Measurements from ENCODE around the gene CACNA1A.

DNA sequence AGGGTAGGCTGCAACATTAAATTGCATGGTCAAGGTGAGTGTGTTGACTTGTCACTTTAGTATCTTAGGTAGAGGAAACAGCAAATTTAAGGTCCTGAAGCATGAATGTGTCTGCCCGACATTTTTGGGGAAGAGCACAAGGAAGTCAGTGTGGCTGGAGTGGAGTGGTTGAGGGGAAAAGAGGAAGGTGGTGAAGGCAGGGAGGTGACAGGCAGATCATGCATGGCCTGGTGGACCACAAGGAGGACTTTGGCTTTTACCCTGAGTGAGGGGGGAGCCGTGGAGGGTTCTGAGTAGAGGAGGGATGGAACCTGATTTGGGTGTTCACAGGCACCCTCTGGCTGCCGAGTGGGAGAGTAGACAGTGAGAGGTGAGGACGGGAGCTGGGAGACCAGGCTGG lies 188.1 kb downstream of the CACNA1A start:
- TF ChIP-seq, protein P1, sequence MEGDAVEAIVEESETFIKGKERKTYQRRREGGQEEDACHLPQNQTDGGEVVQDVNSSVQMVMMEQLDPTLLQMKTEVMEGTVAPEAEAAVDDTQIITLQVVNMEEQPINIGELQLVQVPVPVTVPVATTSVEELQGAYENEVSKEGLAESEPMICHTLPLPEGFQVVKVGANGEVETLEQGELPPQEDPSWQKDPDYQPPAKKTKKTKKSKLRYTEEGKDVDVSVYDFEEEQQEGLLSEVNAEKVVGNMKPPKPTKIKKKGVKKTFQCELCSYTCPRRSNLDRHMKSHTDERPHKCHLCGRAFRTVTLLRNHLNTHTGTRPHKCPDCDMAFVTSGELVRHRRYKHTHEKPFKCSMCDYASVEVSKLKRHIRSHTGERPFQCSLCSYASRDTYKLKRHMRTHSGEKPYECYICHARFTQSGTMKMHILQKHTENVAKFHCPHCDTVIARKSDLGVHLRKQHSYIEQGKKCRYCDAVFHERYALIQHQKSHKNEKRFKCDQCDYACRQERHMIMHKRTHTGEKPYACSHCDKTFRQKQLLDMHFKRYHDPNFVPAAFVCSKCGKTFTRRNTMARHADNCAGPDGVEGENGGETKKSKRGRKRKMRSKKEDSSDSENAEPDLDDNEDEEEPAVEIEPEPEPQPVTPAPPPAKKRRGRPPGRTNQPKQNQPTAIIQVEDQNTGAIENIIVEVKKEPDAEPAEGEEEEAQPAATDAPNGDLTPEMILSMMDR (IDR thresholded peaks at IDR 0.05): no peak
- no peak for TF ChIP-seq POLR2A (IDR thresholded peaks at IDR 0.05)
